K562 (cell line): ENCODE data around the gene KDF1. TPM values are rescaled to one million over a fixed set of nuclear protein-coding genes. Genes with fewer than 3 reads are reported as not detected.

Experiments used
- ATAC-seq: fragments of 200-7000 bp; cut with Tn5 transposase; 3 replicates; pipeline ENCODE4 v1.9.1; 2020; ENCODE audit warnings: moderate library complexity
- BruUV-seq: library from RNA; stranded (reverse); fragments of 400-500 nt; replicated peaks from 2 replicates; lab custom pipeline; 2021; lab: Mats Ljungman, UMichigan
- CTCF ChIA-PET: fragments of 300-600 bp; formaldehyde crosslinking; extraction: SDS; loops from one replicate; lab custom pipeline; 2021; ENCODE audit warnings: low intra/inter-chr PET ratio; lab: Yijun Ruan, JAX
- POLR2A ChIA-PET: fragments of 300-600, 350-650 bp; sonication (Branson Sonifier 250); formaldehyde crosslinking; extraction: SDS; loops from one replicate; lab custom pipeline; 2021; ENCODE audit warnings: antibody characterized with exemption, inconsistent platforms; lab: Yijun Ruan, JAX
- DNase-seq, 4 experiments: peaks; one replicate each; pipeline versions ENCODE4 v3.0.0 to v3.0.0-alpha.2; 2011 to 2018; ENCODE audit warnings: low spot score in 3 of 4, mixed read lengths in 3 of 4; ENCODE audit errors: extremely low read depth in 1 of 4
- FAIRE-seq: peaks from 2 replicates; lab custom pipeline; 2011; peaks lifted over from hg19 to GRCh38; lab: Jason Lieb, UNC
- H2AFZ ChIP-seq: 2 replicates; pipeline ENCODE4 v1.6.0; 2011; ENCODE audit warnings: low read depth, low read length, control low read depth, inconsistent platforms
- H3K27ac ChIP-seq: fragments of 200-600 bp; 3 replicates; pipeline ENCODE4 v1.8.0; 2011; ENCODE audit warnings: low read depth, mild to moderate bottlenecking, control low read depth, inconsistent platforms, low read length, moderate library complexity, mixed read lengths; ENCODE audit errors: extremely low read depth
- H3K27me3 ChIP-seq, 2 experiments: fragments of 300-600 bp in 1 of 2; 2 replicates in 1 of 2; 3 replicates in 1 of 2; pipeline versions ENCODE4 v1.6.0 to v1.8.0; 2011; ENCODE audit warnings: inconsistent platforms in 2 of 2, low read length in 2 of 2, mild to moderate bottlenecking in 1 of 2, mixed read lengths in 1 of 2, moderate library complexity in 1 of 2; ENCODE audit not compliant: control insufficient read depth in 2 of 2, insufficient read depth in 2 of 2
- H3K36me3 ChIP-seq: fragments of 300-600 bp; 3 replicates; pipeline ENCODE4 v1.8.0; 2011; ENCODE audit warnings: mild to moderate bottlenecking, low read length, inconsistent platforms; ENCODE audit not compliant: control insufficient read depth, insufficient read depth
- H3K4me1 ChIP-seq, 2 experiments: fragments of 200-600 bp in 1 of 2; replicated peaks in 1 of 2; 2 replicates in 1 of 2; 3 replicates in 1 of 2; pipeline versions ENCODE4 v1.5.1 to v1.8.0; 2011; ENCODE audit warnings: inconsistent platforms in 2 of 2, low read length in 2 of 2, mild to moderate bottlenecking in 1 of 2, mixed read lengths in 1 of 2, moderate library complexity in 1 of 2; ENCODE audit not compliant: control insufficient read depth in 2 of 2, insufficient read depth in 2 of 2
- H3K4me2 ChIP-seq: 2 replicates; pipeline ENCODE4 v1.6.1; 2011; ENCODE audit warnings: low read length, control low read depth, inconsistent platforms, mixed read lengths; ENCODE audit not compliant: insufficient read depth
- H3K4me3 ChIP-seq: fragments of 200-600 bp; sonication (generic), shearing (Covaris generic); 2 replicates; pipeline ENCODE4 v1.5.1; 2016; ENCODE audit warnings: control low read depth, inconsistent platforms
- H3K79me2 ChIP-seq: fragments of 200-600 bp; 3 replicates; pipeline ENCODE4 v1.8.0; 2011; ENCODE audit warnings: low read length, inconsistent platforms; ENCODE audit not compliant: control insufficient read depth, insufficient read depth
- H3K9ac ChIP-seq, 2 experiments: 2 replicates each; pipeline versions ENCODE4 v1.6.0 to v1.6.1; 2011; ENCODE audit warnings: low read depth in 2 of 2, low read length in 2 of 2, control low read depth in 1 of 2, inconsistent platforms in 1 of 2, mild to moderate bottlenecking in 1 of 2, mixed read lengths in 1 of 2; ENCODE audit not compliant: insufficient read depth in 1 of 2
- H3K9me1 ChIP-seq: one replicate; pipeline ENCODE4 v1.6.0; 2011; ENCODE audit warnings: inconsistent platforms, mild to moderate bottlenecking, low read length, moderate library complexity; ENCODE audit not compliant: control insufficient read depth, insufficient read depth
- H3K9me3 ChIP-seq: replicated peaks from 2 replicates; pipeline ENCODE4 v1.5.1; 2011; ENCODE audit warnings: low read depth, low read length, inconsistent platforms; ENCODE audit not compliant: control insufficient read depth, insufficient read depth
- H4K20me1 ChIP-seq: replicated peaks from 2 replicates; pipeline ENCODE4 v1.6.1; 2011; ENCODE audit warnings: low read length, inconsistent platforms, mixed read lengths; ENCODE audit not compliant: control insufficient read depth, insufficient read depth
- BCL6 ChIP-seq: fragments of 250-450 bp; sonication (Bioruptor Pico); IDR thresholded peaks from 2 replicates; pipeline ENCODE4 v1.4.0; 2020
- BHLHE40 ChIP-seq: IDR thresholded peaks from 2 replicates; pipeline ENCODE4 v1.6.1; 2011; ENCODE audit warnings: low read length, improper control_type of control experiment
- CBX2 ChIP-seq: fragments of 200-600 bp; sonication (generic); IDR thresholded peaks from one replicate; pipeline ENCODE4 v1.6.1; 2012; ENCODE audit warnings: mild to moderate bottlenecking, low read length, inconsistent platforms; ENCODE audit not compliant: insufficient read depth, poor library complexity, severe bottlenecking
- CEBPG ChIP-seq, 3 experiments: fragments of 200-800 bp in 1 of 3; sonication (Bioruptor generic) in 1 of 3; sonication (generic) in 1 of 3; formaldehyde crosslinking in 1 of 3; IDR thresholded peaks in 2 of 3; conservative IDR thresholded peaks in 1 of 3; 2 replicates each; pipeline versions ENCODE4 v1.6.1 to v1.8.0; 2016 to 2022; ENCODE audit warnings: missing compliant biosample characterization in 2 of 3, missing genetic modification characterization in 2 of 3, mild to moderate bottlenecking in 1 of 3, missing genetic modification reagents in 1 of 3
- CREB1 ChIP-seq, 2 experiments: sonication (generic) in 1 of 2; formaldehyde crosslinking in 1 of 2; IDR thresholded peaks; 2 replicates each; pipeline versions ENCODE4 v1.6.1 to v1.8.0; 2012 to 2022; ENCODE audit warnings: inconsistent platforms in 1 of 2, mild to moderate bottlenecking in 1 of 2, missing genetic modification reagents in 1 of 2, moderate library complexity in 1 of 2
- ETS2 ChIP-seq: IDR thresholded peaks from 2 replicates; pipeline ENCODE4 v1.6.1; 2016; ENCODE audit warnings: borderline replicate concordance, missing genetic modification characterization, mild to moderate bottlenecking, moderate library complexity, missing compliant biosample characterization; ENCODE audit not compliant: poor library complexity, severe bottlenecking
- EZH2 ChIP-seq: IDR thresholded peaks from 2 replicates; pipeline ENCODE4 v1.6.1; 2012; ENCODE audit warnings: low read depth, mild to moderate bottlenecking, inconsistent platforms, low read length, borderline replicate concordance
- KLF10 ChIP-seq: fragments of 250-450 bp; sonication (Bioruptor Pico); IDR thresholded peaks from 2 replicates; pipeline ENCODE4 v1.6.1; 2021; ENCODE audit warnings: matching md5 sums
- KLF13 ChIP-seq: fragments of 450-650 bp; IDR thresholded peaks from 2 replicates; pipeline ENCODE4 v1.6.1; 2016; ENCODE audit warnings: missing genetic modification characterization, low read depth, mild to moderate bottlenecking, missing compliant biosample characterization, moderate library complexity, borderline replicate concordance
- NELFE ChIP-seq: IDR thresholded peaks from 2 replicates; pipeline ENCODE4 v1.6.1; 2011; ENCODE audit warnings: mild to moderate bottlenecking; ENCODE audit not compliant: insufficient read depth, insufficient read length
- NR2C1 ChIP-seq, 2 experiments: fragments of 450-650 bp; IDR thresholded peaks; 2 replicates each; pipeline ENCODE4 v1.6.1; 2017; ENCODE audit warnings: mild to moderate bottlenecking in 2 of 2, antibody characterized with exemption in 1 of 2, inconsistent platforms in 1 of 2, missing compliant biosample characterization in 1 of 2, missing genetic modification characterization in 1 of 2
- RUNX1 ChIP-seq: sonication (generic); IDR thresholded peaks from 2 replicates; pipeline ENCODE4 v1.6.1; 2016; ENCODE audit warnings: antibody characterized with exemption, low read depth
- SAP30 ChIP-seq: fragments of 200-600 bp; sonication (generic); IDR thresholded peaks from 2 replicates; pipeline ENCODE4 v1.6.1; 2012; ENCODE audit warnings: borderline replicate concordance, low read depth, mild to moderate bottlenecking, moderate library complexity, low read length, control low read depth, inconsistent platforms; ENCODE audit not compliant: insufficient read depth, poor library complexity, severe bottlenecking
- TRIM24 ChIP-seq, 2 experiments: fragments of 450-650 bp; IDR thresholded peaks; 2 replicates each; pipeline ENCODE4 v1.6.1; 2016
- WGBS: fragments of 100-300 bp; shearing (Covaris generic); methylation state at CpG from one replicate; pipeline ENCODE4 v1.1.6; 2016; ENCODE audit warnings: low coverage, mixed read lengths; ENCODE audit not compliant: insufficient coverage; ENCODE audit errors: missing lambda C conversion rate; 5-methylcytosine and 5-hydroxymethylcytosine counted together
- in situ Hi-C: fragments of 300-500 bp; cut with MboI; formaldehyde crosslinking; loops from 4 replicates; pipeline ENCODE4 v1.15.0; 2018; ENCODE audit warnings: inconsistent platforms, mixed read lengths
- intact Hi-C: fragments of 100-400 bp; cut with micrococcal nuclease; formaldehyde crosslinking; loops from 2 replicates; pipeline ENCODE4 v1.14.2; 2022
- polyA plus RNA-seq, 8 experiments: library from polyadenylated mRNA; depleted of rRNA in 4 of 8; stranded (reverse) in 5 of 8; unstranded in 3 of 8; fragments of >200 nt; fragmentation: Nextera tagmentation in 2 of 8; fragmentation: Illumina TruSeq in 1 of 8; extraction: Ambion mirVana in 2 of 8; extraction: Trizol in 1 of 8; gene quantifications; 2 replicates each; pipeline versions ENCODE4 v1.2.1 to v1.2.3, GENCODE V29; 2011 to 2014; ENCODE audit warnings: inconsistent platforms in 1 of 8, missing spikeins in 1 of 8
- total RNA-seq, 7 experiments: library from RNA; depleted of rRNA in 6 of 7; stranded (reverse); fragments of >200 nt in 6 of 7; fragmentation: Illumina TruSeq in 2 of 7; extraction: Trizol in 2 of 7; gene quantifications; 2 replicates each; pipeline versions ENCODE4 v1.2.1 to v1.2.3, GENCODE V29; 2011 to 2021; ENCODE audit warnings: low replicate concordance in 1 of 7
- TF ChIP-seq, protein P1 (sequence below): conservative IDR thresholded peaks from 2 replicates; pipeline ENCODE4 v1.6.1; 2011; ENCODE audit warnings: low read depth, mild to moderate bottlenecking, low read length; ENCODE audit not compliant: control insufficient read depth
- TF ChIP-seq, protein P2 (sequence below): fragments of 150-350 bp; conservative IDR thresholded peaks from 2 replicates; pipeline ENCODE4 v1.6.1; 2014; ENCODE audit warnings: low read length

Gene KDF1
- total and polyA plus RNA-seq, 9 of the 15 experiments (the other 6 are each of a cell fraction or from before 2014, with no cell fraction given), result 0.38 to 1.9 (median 0.83) TPM

DNA sequence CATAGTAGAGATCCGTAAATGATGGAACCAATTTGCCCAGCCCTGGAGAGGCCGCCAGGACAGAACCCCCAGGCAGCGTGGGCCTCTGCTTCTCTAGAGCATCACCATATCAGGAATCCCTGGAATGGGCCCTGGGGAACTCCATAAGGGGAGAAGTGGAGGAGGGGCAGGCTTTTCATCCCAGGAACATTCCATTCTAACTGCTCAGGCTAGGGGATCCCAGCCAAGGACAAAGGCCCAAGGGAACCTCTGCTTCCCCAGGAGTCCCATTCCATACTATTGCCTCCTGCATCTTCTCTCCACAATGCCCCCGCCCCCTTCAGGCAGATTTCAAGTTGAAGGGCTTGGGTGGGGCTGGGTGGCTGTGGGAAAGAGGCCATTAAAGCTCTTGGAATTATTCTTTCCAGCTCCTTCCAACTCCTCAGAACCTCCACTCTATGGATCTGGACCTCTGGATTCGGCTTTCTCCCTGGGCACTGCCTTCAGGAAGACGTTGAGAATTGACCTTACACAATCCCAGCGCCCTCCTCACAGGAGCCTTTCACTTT is 39.2 kb upstream of the KDF1 start:
- in situ Hi-C loops, result loop anchor here (5.0 kb wide), 2 partner anchors 38 to 98 kb away; no protein-coding TSS in a partner anchor
- H3K4me2 ChIP-seq, result no peak overlapping the region
- WGBS, result 25% methylated on average over 7 of the region's 7 CpGs
- no peak for TF ChIP-seq CBX2
- TF ChIP-seq, protein P1, sequence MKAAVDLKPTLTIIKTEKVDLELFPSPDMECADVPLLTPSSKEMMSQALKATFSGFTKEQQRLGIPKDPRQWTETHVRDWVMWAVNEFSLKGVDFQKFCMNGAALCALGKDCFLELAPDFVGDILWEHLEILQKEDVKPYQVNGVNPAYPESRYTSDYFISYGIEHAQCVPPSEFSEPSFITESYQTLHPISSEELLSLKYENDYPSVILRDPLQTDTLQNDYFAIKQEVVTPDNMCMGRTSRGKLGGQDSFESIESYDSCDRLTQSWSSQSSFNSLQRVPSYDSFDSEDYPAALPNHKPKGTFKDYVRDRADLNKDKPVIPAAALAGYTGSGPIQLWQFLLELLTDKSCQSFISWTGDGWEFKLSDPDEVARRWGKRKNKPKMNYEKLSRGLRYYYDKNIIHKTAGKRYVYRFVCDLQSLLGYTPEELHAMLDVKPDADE, result no peak
- TF ChIP-seq CREB1 (IDR thresholded peaks at IDR 0.05), result no peak
- no peak for TF ChIP-seq CREB1 (CRISPR knock-in tag; IDR thresholded peaks at IDR 0.05)
- TF ChIP-seq CEBPG (CRISPR knock-in tag; IDR thresholded peaks at IDR 0.05), result no peak
- TF ChIP-seq CEBPG (tag; conservative IDR thresholded peaks at IDR 0.05 in 1 of 2, IDR thresholded peaks at IDR 0.05 in 1 of 2), result no peak
- no peak for TF ChIP-seq ETS2 (tag)
- TF ChIP-seq SAP30, result no peak
- TF ChIP-seq RUNX1, result no peak
- TF ChIP-seq TRIM24 (IDR thresholded peaks at IDR 0.05), result no peak
- TF ChIP-seq BCL6 (CRISPR knock-in tag), result no peak
- TF ChIP-seq KLF10, result no peak
- no peak for TF ChIP-seq BHLHE40
- TF ChIP-seq, protein P2, sequence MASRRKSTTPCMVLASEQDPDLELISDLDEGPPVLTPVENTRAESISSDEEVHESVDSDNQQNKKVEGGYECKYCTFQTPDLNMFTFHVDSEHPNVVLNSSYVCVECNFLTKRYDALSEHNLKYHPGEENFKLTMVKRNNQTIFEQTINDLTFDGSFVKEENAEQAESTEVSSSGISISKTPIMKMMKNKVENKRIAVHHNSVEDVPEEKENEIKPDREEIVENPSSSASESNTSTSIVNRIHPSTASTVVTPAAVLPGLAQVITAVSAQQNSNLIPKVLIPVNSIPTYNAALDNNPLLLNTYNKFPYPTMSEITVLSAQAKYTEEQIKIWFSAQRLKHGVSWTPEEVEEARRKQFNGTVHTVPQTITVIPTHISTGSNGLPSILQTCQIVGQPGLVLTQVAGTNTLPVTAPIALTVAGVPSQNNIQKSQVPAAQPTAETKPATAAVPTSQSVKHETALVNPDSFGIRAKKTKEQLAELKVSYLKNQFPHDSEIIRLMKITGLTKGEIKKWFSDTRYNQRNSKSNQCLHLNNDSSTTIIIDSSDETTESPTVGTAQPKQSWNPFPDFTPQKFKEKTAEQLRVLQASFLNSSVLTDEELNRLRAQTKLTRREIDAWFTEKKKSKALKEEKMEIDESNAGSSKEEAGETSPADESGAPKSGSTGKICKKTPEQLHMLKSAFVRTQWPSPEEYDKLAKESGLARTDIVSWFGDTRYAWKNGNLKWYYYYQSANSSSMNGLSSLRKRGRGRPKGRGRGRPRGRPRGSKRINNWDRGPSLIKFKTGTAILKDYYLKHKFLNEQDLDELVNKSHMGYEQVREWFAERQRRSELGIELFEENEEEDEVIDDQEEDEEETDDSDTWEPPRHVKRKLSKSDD, result no peak
- TF ChIP-seq KLF13, result no peak
- TF ChIP-seq NELFE, result no peak
- no peak for TF ChIP-seq EZH2
- no peak for TF ChIP-seq NR2C1 (IDR thresholded peaks at IDR 0.05)
- no peak for TF ChIP-seq NR2C1 (tag; IDR thresholded peaks at IDR 0.05)
- ChIA-PET POLR2A (interaction anchor here (0.5 to 0.6 kb wide), 2 partner anchors 10 to 112 kb away, joined by 3 read pairs; no protein-coding TSS in a partner anchor), CTCF (interaction anchor here (3.6 kb wide), 1 partner anchor 99 kb away, joined by 45 read pairs; no protein-coding TSS in a partner anchor)
- ATAC-seq (no peak), DNase-seq (no peak), FAIRE-seq (no peak)
- no peaks in the 10 kb centered on the region; the same call in 1 of the 2 replicates for H4K20me1 ChIP-seq
- H3K36me3 ChIP-seq, result no peaks in the 10 kb centered on the region
- H3K4me1 ChIP-seq, result peaks cover 14 to 17% of the 10 kb centered on the region in 2 experiments
- no peaks in the 10 kb centered on the region for H3K9me3 ChIP-seq
- no TSS peak for BruUV-seq
- H3K4me3 ChIP-seq, result no peak overlapping the region
- H2AFZ ChIP-seq, result no peak overlapping the region
- peaks cover 2 to 9% of the 10 kb centered on the region in 2 experiments; a peak in 4 of 5 replicates for H3K27me3 ChIP-seq
- no peaks in the 10 kb centered on the region for H3K9me1 ChIP-seq
- H3K9ac ChIP-seq, result no peak overlapping the region
- H3K79me2 ChIP-seq, result no peaks in the 10 kb centered on the region
- intact Hi-C loops, result no loop called here
- H3K27ac ChIP-seq, result no peak overlapping the region
